ENCODE results near the gene AFAP1.

- no peak for TF ChIP-seq CTCF (IDR thresholded peaks at IDR 0.05; ENCODE audit: insufficient read depth, low read depth, low read length)
- no peak for TF ChIP-seq EZH2 (IDR thresholded peaks at IDR 0.05; ENCODE audit: insufficient read depth, low read length)
Measured at GRCh38 chr4:7818399-7818911, 121.2 kb downstream of the AFAP1 start.

Data from astrocyte (in vitro differentiated cells and primary cell).